Left lobe of liver (tissue), 2 donors: ENCODE measurements around the gene GSDMA. TPM values are rescaled to one million over a fixed set of nuclear protein-coding genes. Genes with fewer than 3 reads are reported as not detected.
"Not testable (repeated sequence)": the region's sequence is repeated elsewhere in the genome, so short reads cannot be mapped to it uniquely, and the experiment has no call there.

ENCODE experiments used
- ATAC-seq: fragments of 200-7000 bp; cut with Tn5 transposase; one replicate; pipeline ENCODE4 v1.9.1; 2020; ENCODE audit warnings: mild to moderate bottlenecking, moderate library complexity
- DNase-seq: peaks from one replicate; pipeline ENCODE4 v3.0.0-alpha.2; 2020; ENCODE audit warnings: low spot score
- total RNA-seq: library from RNA; stranded (reverse); gene quantifications from one replicate; pipeline ENCODE4 v1.2.1, GENCODE V29; 2021
- donor health status: DM: no; HTN: no; CAD: no; lungs with moderate emphysema.
- donor health status: DM: no; HTN: yes; CAD: no.

The GSDMA gene
- total RNA-seq, 1 donor from 2014 or later = not detected

GRCh38 chr17:39928858-39929645 is 33.8 kb upstream of the GSDMA start:
- DNase-seq (no peak), ATAC-seq (no peak)

GRCh38 chr17:39929646-39930407 is 33.0 kb upstream of the GSDMA start:
- no peak for ATAC-seq
- DNase-seq = no peak

GRCh38 chr17:39933912-39934311 is 28.9 kb upstream of the GSDMA start:
- ATAC-seq (peak; percentile 75), DNase-seq (no peak)

- DNase-seq (no peak), ATAC-seq (peak; percentile 89)
These were observed 28.5 kb upstream of the GSDMA start for GRCh38 chr17:39934324-39934723.

- DNase-seq (no peak), ATAC-seq (no peak)
These were observed 26.9 kb upstream of the GSDMA start for GRCh38 chr17:39935909-39936308.

- DNase-seq (no peak), ATAC-seq (no peak)
These were observed 25.4 kb upstream of the GSDMA start for GRCh38 chr17:39937447-39937846.

GRCh38 chr17:39938140-39938869 is 24.5 kb upstream of the GSDMA start:
- ATAC-seq (no peak), DNase-seq (no peak)

- ATAC-seq (no peak), DNase-seq (no peak)
These were observed 23.7 kb upstream of the GSDMA start for GRCh38 chr17:39939106-39939505.

- DNase-seq (no peak), ATAC-seq (no peak)
These were observed 23.0 kb upstream of the GSDMA start for GRCh38 chr17:39939588-39940419.

GRCh38 chr17:39943702-39944392 is 19.0 kb upstream of the GSDMA start:
- ATAC-seq = peak; percentile 92

GRCh38 chr17:39944393-39944711 is 18.5 kb upstream of the GSDMA start:
- DNase-seq (no peak), ATAC-seq (no peak)

More at GRCh38 chr17:39943702-39944392, 19.0 kb upstream of the GSDMA start:
- peak; percentile 98 for DNase-seq

GRCh38 chr17:39946551-39947330 is 16.1 kb upstream of the GSDMA start:
- ATAC-seq = no peak
- DNase-seq = no peak

GRCh38 chr17:39948489-39948828 is 14.3 kb upstream of the GSDMA start:
- not testable (repeated sequence) for DNase-seq, ATAC-seq

GRCh38 chr17:39949028-39949427 is 13.8 kb upstream of the GSDMA start:
- ATAC-seq = no peak
- DNase-seq = no peak

- ATAC-seq (peak; percentile 13), DNase-seq (peak; percentile 69)
These were observed 11.9 kb upstream of the GSDMA start for GRCh38 chr17:39950871-39951348.

GRCh38 chr17:39951924-39952679 is 10.7 kb upstream of the GSDMA start:
- DNase-seq = peak; percentile 55
- ATAC-seq = no peak

GRCh38 chr17:39952680-39953470 is 9.9 kb upstream of the GSDMA start:
- peak; percentile 88 for ATAC-seq

GRCh38 chr17:39953471-39953888 is 9.3 kb upstream of the GSDMA start:
- no peak for ATAC-seq

More at GRCh38 chr17:39952680-39953470, 9.9 kb upstream of the GSDMA start:
- peak; percentile 99 for DNase-seq

More at GRCh38 chr17:39953471-39953888, 9.3 kb upstream of the GSDMA start:
- DNase-seq = no peak
